ENCODE measurements around the gene CLPX.
"Not testable (repeated sequence)": the region's sequence is repeated elsewhere in the genome, so short reads cannot be mapped to it uniquely, and the experiment has no call there.

CLPX gene

GRCh38 chr15:65156692-65157091 is 28.4 kb downstream of the CLPX start:
- peaks cover 49% of the 10 kb centered on the region for H3K36me3 Mint-ChIP-seq (ENCODE audit: low read depth)
- DNase-seq = no peak
- no peak overlapping the region for H3K4me3 Mint-ChIP-seq
- H3K9me3 Mint-ChIP-seq = no peaks in the 10 kb centered on the region
- H3K27ac Mint-ChIP-seq = no peak overlapping the region
- H3K4me1 Mint-ChIP-seq = no peaks in the 10 kb centered on the region
- H3K27me3 Mint-ChIP-seq (ENCODE audit: low read depth, poor library complexity) = no peaks in the 10 kb centered on the region
- TF ChIP-seq CTCF (IDR thresholded peaks at IDR 0.05) = no peak

- Mint-ChIP-seq H3K9me3 (no peaks in the 10 kb centered on the region), H3K4me1 (no peaks in the 10 kb centered on the region)
- TF ChIP-seq CTCF (IDR thresholded peaks at IDR 0.05) = no peak
These were observed 30.4 kb downstream of the CLPX start for GRCh38 chr15:65154720-65155119.

GRCh38 chr15:65147902-65148301 is 37.2 kb downstream of the CLPX start:
- Mint-ChIP-seq H3K4me1 (no peaks in the 10 kb centered on the region), H3K9me3 (no peaks in the 10 kb centered on the region), H3K36me3 (ENCODE audit: low read depth) (peaks cover 28% of the 10 kb centered on the region), H3K27ac (peak overlapping the region; percentile 47), H3K4me3 (no peak overlapping the region), H3K27me3 (ENCODE audit: low read depth, poor library complexity) (no peaks in the 10 kb centered on the region)
- no peak for DNase-seq
- no peak for TF ChIP-seq CTCF (IDR thresholded peaks at IDR 0.05)

More at GRCh38 chr15:65154720-65155119, 30.4 kb downstream of the CLPX start:
- Mint-ChIP-seq H3K27ac (no peak overlapping the region), H3K27me3 (ENCODE audit: low read depth, poor library complexity) (no peaks in the 10 kb centered on the region), H3K4me3 (no peak overlapping the region), H3K36me3 (ENCODE audit: low read depth) (peaks cover 62% of the 10 kb centered on the region)
- no peak for DNase-seq

- Mint-ChIP-seq H3K4me3 (no peak overlapping the region), H3K27me3 (ENCODE audit: low read depth, poor library complexity) (no peaks in the 10 kb centered on the region), H3K36me3 (ENCODE audit: low read depth) (peaks cover 17% of the 10 kb centered on the region), H3K9me3 (no peaks in the 10 kb centered on the region), H3K4me1 (no peaks in the 10 kb centered on the region), H3K27ac (no peak overlapping the region)
- no peak for TF ChIP-seq CTCF (IDR thresholded peaks at IDR 0.05)
- no peak for DNase-seq
These were observed 38.7 kb downstream of the CLPX start for GRCh38 chr15:65146438-65146837.

- peaks cover 22% of the 10 kb centered on the region for H3K36me3 Mint-ChIP-seq (ENCODE audit: low read depth)
- H3K4me1 Mint-ChIP-seq; H3K27me3 Mint-ChIP-seq (ENCODE audit: low read depth, poor library complexity); H3K27ac Mint-ChIP-seq; H3K4me3 Mint-ChIP-seq; DNase-seq: not testable (repeated sequence)
- H3K9me3 Mint-ChIP-seq = peaks cover 47% of the 10 kb centered on the region
These were observed 46.5 kb downstream of the CLPX start for GRCh38 chr15:65138631-65139030.

GRCh38 chr15:65137893-65138292 is 47.2 kb downstream of the CLPX start:
- not testable (repeated sequence) for H3K4me1 Mint-ChIP-seq; H3K4me3 Mint-ChIP-seq; DNase-seq; H3K27ac Mint-ChIP-seq; H3K27me3 Mint-ChIP-seq (ENCODE audit: low read depth, poor library complexity)
- Mint-ChIP-seq H3K36me3 (ENCODE audit: low read depth) (peaks cover 22% of the 10 kb centered on the region), H3K9me3 (peaks cover 47% of the 10 kb centered on the region)

GRCh38 chr15:65137089-65137488 is 48.1 kb downstream of the CLPX start:
- DNase-seq; H3K4me3 Mint-ChIP-seq; H3K27me3 Mint-ChIP-seq (ENCODE audit: low read depth, poor library complexity); H3K27ac Mint-ChIP-seq: not testable (repeated sequence)
- peaks cover 47% of the 10 kb centered on the region for H3K9me3 Mint-ChIP-seq
- peaks cover 15% of the 10 kb centered on the region for H3K4me1 Mint-ChIP-seq
- peaks cover 22% of the 10 kb centered on the region for H3K36me3 Mint-ChIP-seq (ENCODE audit: low read depth)

All from nephron progenitor cell (in vitro differentiated cells).